Activated CD4-positive, alpha-beta T cell treated with anti-CD3 and anti-CD28 coated beads for 48 hours (primary cell): ENCODE measurements around the gene MAST4.

Experiments
- DNase-seq: peaks from one replicate; pipeline ENCODE4 v3.0.0-alpha.2; 2020

Gene MAST4

DNA sequence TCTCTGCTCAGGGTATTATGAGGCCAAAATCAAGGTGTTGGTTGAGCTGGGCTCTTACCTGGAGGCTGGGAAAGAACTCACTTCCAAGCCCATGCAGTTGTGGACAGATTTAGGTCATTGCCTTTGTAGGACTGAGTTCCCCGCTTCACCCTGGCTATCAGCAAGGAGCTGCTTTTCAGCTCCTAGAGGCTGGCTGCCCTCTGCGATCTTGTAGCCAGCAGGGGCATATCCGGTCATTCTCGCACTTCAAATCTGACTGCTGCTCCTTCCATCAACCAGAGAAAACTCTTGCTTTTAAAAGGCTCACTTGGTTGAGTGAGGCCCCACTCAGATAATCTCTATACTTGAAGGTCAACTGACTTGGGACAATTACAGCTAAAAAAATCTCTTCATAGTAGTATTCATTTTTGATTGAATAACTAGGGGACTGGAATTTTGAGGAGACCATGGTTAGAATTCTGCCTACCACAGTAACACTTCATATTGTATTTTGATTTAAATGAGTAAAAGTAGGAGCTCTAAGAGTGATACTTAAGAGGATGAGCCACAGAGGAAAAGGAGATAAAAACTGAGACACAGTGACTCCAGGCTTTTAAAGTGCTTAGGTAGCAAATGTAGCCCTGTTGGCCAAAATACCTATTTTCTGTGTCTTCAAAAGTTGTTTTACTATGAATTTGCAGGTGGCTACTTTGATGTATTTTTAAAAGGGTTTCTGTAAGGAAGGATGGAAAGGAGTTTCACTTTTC lies 463.0 kb downstream of the MAST4 start:
- no peak for DNase-seq

DNA sequence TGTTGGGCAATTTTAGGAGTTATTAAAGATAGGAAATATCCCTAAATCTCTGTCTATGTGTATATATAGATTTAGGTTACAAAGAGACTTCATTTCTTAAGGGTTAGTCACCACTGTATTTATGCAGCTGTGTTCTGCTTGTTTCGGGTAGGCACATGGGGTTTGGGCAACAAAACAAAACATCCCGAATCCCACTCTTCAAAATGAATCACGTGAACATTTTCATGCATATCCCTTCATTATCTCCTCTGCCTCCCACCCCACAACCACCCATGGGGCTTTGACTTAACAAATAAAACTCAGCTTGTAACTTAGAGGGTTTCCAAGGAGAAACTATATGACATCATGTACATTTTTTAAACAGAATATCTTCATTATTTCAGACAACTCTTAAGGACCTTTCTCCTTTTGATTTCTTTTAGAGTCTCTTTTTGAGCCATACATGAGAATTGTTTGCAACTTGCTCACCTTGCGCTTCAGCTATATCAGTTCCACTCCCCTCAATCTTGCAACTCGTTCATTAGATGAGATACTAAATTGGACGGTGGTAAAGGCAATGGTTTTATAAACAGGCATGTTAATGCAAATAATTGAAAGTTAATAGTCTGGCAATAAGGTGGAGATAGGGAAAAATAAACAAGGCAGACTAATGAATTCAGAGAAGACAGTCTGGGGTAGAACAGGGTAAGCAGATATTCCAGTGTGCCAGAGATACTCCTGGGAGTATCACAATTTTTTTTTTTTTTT lies 463.7 kb downstream of the MAST4 start:
- DNase-seq: no peak

DNA sequence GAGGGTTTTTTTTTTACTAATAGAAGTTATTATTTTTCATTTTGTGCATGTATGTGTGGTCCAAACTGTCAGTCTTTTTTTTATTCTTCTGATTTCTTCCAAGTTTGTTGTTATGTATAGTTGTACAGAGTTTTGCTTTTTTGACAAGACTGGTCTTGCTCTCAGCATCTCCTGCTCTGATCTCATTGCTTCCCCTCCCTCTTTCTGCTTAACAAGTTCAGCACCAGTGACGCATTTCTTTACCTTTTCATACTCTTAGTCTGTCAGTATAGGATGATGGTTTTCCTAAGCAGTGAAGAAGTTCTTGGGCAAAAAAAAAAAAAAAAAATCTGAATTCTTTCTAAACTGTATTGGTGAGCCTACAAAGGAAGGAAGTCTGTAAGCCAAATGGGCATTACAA lies 465.3 kb downstream of the MAST4 start:
- no peak for DNase-seq

DNA sequence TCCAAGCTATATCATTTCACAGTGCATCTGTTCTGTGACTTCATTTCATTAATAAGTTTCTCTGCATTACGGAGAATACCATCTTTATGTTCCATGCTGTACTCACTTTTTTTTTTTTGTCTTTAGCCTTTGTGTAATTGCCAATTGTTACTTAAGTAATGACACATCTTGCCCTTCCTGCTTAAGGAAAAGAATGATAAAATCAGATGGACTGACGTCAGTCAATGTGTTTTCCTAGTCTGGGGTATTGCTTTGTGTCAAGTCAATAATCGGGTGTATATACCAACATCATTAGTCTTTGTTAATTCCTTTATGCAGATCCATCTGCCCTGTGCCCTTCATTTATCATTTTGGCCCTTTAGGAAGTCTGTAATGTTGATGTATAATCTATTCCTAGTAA lies 466.9 kb downstream of the MAST4 start:
- no peak for DNase-seq

DNA sequence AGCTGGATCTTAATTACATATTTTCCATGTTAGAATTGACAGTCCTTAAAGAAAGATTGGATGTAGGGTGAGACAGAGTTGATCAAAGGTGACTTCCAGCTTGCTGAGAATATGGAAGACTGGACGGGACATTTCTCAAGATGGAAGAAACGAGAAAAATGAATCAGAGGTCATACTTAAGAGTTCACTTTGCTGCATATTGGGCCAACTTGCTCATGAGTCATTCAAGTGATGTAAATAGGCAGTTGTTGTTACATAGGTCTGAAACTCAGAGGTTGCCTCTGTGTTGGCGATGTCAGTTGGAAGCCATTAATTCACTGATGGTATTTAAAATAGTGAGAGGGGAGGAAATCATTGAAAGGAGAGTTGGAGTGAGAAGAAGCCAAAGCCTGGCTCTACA lies 467.6 kb downstream of the MAST4 start:
- no peak for DNase-seq

DNA sequence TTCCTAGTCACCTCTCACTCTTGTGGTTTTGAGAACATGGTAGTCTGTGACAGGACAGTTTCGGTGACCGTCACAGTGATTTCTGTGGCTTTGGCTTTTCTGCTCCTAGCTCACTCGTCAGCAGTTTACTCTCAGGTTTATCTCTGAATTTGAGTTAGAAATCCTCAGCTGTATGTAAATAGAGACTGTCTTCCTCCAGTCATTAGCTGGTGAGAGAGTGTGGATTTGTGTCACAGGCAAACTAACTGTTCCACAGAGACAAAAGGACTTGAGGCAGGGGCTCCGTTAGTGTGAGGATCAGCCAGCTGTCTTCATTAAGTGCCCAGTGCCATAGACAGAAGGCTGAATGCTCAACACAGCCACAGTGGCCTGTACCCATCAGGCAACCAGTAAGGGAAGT lies 469.0 kb downstream of the MAST4 start:
- peak; percentile 60 for DNase-seq

DNA sequence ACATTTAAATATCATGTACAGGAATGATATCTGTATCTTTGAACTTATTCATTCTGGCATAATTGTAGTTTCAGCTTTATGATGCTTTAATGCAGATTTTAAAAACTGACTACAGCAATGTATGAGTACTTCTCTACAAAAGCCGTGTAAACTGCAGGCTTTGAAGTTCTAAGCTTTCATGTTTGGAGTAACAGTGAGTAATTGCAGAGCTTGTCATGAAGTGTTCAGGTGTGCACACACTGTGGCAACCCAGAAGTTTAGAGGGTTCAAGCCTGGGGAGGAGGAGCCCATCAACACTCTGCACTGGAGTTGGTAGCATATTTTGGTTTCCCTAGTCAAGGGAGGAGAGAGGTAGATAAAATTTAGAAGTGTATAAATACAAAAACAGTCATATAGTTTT lies 469.5 kb downstream of the MAST4 start:
- no peak for DNase-seq

DNA sequence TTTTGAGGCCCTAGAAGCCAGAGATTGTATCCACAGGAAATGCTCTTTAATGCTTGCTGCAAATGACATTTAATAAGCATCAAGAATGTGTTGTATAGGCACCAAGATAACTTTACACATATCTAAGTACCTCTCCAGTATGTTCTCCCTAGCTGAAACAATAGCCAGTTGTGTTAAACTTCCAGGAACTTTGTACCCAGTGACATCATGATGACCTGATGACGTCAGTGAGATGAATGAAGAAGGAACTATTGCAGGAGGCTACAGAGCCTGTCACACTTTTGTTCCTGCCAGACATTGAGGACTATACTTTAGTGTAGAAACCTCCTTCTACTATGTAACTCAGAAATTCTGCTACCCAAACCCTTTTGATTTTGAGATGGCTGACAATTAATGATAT lies 470.6 kb downstream of the MAST4 start:
- no peak for DNase-seq

DNA sequence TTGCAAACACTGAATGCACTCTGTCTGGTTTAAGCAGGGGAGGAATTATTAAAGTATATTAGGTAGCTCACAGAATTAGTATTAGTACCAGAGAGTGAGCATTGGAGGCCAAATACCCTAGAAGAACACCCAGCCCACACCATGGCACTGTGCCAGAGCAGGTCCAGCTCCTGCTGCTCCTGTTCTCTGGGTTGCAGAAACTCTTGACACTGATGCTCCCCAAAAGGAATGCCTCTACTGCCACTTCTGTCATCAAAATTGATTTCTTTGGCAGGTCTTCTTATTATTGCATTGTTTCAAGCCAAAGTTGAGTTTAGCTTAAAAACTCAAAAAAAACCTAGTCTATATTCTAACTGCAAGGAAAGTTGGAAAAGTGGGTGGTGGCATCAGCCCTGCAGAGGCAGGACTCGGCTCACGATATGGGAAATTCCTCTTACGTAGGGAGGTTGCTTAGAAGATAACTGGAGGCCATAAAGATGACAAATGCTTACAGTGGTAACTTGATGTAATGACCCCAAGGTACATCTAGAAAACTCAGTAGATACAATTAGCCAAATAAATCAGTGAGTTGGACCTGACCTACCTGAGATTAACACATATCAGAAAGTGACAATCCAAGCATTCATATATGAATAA lies 477.0 kb downstream of the MAST4 start:
- no peak for DNase-seq

DNA sequence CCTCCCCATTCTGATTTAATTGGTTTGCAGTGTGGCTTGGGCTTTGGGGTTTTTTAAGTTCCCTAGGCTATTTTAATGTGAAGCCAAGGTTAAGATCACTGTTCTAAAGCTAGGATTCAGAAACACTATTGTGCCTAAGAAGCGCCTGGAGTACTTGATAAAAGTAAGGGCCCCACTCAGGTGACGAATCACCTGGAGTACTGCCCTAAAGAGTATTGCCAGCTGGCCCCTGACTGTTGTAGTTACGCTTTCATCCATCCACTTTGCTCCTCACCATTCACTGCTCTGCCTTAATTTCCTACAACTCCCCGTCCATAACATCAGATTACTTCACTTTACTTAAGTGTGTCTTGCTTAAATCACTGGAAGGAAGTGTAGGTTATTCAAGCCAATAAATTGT lies 481.1 kb downstream of the MAST4 start:
- no peak for DNase-seq

DNA sequence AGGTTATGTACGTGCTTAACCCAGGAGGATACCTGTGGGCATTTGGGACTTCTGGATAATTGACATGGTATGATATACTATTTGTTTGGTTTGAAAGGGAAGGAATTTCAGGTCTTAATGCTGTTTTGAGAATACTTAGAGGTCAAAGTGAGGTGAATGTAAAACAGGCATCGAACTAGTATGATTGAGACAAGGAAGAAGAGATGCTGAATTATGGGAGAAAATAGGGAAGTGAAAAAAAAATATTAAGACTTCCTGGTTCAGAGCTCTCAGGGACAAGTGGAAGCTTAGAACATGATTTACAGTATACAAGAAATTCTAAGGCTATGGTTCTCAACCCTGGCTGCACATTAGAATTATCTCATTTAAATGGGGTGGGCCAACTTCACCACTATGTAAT lies 485.1 kb downstream of the MAST4 start:
- DNase-seq: no peak

DNA sequence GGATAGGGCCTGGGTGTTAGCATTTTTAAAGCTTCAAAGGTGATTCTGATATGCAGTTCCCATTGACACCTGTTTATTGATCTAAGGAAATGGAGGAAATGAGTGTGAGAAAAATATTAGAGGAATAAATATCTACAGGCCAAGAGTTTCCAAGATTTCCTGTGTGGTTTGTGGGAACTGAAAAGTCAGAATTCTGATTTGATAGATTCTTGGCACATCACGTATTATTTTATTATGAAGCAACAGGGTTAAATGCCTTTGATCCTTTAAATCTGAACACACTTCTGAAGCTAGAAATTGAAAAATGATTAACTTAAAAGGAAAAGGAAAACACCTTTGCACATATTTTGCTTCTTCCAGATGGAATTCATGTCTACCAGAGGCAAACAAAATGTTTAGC lies 486.7 kb downstream of the MAST4 start:
- DNase-seq: no peak

DNA sequence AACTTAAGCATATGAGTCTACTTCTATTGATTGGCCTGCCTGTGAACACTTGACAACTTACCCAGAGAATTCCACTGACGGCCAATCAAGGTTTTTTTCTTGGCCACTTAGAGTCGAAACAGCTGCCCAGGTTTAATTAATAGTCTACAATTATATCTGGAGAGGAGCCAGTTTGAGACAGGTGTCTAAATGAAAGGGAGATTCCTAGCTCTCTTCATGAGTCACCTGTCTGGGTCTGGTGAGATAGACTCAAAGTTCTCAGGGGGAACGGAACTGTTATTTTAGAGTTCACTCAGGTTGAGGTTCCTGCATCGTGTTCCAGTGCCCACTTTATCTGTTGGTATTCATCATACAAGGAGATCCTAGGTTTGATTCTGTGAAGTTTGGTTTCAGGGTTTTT lies 489.4 kb downstream of the MAST4 start:
- DNase-seq: no peak

DNA sequence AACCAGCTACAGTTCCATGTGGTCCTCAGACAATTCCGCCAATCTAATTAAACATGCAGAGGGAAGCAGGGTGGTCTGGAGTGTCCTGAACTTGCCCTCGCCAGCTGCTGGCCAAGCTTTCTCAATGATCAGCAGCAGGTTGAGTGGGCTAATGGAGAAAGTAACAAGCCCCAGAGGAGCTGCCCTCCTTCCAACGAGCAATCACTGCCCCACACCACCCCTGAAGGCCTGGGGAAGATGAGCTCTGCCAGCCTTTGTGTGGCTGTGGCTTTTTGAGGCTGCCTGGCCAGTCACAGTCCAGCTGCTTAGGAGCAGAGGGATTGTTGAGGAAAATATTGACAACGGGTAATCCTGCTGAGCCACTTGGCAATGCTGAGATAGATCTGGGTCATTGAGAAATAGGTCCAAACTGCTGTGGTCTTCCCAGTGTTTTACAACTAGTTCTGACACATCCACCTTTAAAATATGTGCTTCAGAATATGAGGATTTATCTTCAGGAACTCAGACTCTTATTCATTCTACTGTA lies 493.1 kb downstream of the MAST4 start:
- no peak for DNase-seq

DNA sequence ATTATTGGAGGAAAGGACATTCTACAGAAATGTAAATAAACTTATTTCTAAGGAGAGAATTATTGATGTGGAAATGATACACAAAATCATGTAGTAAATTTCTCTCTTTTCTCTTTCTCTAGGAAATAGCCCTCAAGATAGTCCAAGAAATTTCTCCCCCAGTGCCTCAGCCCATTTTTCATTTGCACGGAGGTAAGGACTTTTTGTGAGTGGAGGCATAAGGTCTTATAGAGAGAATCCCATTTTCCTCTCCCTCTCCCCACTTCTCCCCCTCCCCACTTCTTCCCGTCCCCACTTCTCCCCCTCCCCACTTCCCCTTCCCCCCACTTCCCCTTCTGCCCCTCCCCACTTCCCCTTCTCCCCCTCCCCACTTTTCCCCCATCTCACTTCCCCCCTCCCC lies 493.8 kb downstream of the MAST4 start:
- no peak for DNase-seq

DNA sequence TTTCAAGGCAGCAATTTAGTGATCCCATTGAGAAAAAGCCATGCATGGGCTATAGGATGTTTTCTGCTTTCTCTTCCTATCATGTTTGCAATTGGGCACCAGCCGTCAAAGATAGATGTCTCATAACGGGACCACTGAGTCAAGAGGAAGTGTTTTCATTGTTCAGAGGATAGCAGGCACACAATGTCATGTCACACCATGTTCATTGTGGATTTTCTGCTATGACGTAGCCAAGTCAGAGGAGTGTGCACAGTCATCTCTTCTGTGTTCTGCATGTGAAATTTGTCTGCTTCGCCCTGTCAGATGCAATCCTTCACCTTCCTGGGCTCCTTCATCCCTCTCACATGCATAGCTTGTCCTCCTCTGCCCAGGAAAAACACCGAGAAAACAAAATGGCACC lies 494.4 kb downstream of the MAST4 start:
- DNase-seq: no peak

DNA sequence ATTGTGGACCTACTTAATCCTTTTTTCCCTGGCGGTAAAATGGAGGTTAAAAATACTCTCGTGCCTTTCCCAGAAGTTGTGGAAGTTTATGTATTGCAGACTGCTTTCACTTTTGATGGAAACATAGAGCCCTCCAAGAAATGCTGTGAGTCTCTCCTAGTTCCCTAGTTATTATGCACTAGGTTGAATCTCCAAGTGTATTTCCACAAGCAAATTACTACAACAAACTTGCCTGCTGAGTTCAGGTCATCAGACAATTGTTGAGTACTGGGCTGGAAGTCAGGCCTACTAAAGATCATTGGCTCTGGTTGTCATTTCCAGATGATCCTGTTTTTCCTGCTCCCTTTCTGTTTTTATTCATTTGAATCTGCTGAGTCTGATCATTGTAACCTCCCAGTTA lies 496.3 kb downstream of the MAST4 start:
- DNase-seq: no peak

DNA sequence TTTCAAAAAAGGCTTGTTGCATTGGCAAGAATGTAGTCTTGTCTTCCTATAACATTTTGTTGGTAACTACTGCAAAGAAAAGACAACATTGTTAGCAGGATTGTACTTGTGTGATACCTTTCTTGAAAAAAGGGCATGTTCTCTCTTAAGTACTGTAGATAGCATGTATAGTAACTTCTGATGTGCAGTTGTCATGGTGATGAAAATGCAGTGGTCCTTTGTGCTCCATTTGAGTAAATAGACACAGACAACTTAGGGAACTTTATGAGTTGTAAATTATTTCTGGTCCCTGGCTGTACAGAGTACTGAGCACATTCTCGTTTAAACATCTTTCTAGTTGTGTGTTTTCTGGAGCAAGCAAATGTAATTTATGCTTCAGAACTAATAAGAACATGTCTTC lies 497.1 kb downstream of the MAST4 start:
- DNase-seq: no peak

DNA sequence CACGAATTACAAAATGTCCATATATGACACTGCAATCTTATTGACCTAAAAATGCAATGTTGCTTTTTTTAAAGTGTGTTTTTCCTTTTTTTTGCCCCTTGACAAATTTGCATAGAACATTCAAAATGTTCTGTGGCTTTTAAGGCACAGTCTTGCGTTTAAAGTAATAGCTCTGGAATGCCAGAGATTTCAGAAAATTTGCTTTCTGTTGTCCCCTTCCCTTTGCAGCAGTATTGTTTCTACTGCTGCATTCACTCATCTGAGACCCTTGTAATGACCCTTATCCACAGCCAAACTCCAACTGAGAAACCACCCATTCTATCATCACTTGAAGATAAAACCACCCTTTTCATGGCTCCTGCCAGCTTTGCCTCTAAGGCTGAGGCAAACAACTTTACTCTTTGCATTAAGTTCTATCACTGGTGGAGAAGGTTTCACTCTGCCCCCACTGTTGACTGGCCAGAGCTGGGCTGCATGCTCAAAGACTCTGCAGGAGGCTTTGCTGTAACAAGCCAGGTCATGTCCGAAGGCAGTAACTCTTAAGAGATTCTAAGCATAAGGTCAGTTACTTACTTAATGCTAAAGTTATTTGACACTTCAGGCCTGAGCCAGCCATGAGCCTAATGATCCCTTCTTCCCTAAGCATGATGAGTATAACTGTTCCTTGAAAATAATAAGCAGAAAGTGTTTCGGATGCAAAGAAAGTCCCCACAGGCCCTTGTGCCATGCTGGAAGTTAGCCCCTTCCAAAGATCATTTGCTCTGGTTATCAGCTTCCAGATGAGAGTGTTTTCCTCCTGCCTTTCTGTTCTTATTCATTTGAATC lies 498.5 kb downstream of the MAST4 start:
- DNase-seq: no peak

DNA sequence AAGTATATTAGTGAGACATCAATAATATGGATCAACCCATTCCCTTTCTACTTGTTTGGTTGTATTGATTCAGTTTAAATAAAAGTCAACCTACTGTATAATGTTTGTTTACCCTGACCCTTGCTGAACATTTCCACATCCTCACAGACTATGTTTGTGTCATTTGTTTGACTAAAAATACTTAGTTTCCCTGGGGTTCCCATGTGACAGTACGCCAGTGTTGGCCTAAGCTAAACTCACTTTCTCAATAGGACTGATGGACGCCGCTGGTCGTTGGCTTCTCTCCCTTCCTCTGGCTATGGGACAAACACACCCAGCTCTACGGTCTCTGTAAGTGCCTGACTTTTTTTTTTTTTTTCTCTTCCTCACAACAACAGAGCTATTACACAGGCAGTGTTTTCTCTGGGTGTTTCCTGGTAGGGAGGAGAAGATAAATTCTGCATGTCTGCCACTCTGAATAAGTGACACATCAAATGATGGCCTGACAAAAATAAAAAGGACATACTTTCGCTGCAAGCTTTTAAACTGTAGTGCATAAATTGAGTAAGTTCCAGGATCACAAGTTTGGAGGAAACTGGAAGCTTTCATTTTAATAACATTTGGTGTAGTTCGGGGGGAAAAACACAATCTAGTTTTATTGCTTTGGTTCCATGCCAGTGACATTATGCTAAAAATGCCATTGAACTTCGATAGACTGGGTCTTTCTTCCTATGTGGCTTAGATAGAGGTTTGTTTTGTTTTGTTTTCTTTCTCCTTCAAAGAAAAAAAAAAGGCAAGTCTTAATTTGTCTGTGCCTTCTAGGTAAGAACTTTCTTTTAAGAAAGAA lies 499.4 kb downstream of the MAST4 start:
- DNase-seq: no peak

DNA sequence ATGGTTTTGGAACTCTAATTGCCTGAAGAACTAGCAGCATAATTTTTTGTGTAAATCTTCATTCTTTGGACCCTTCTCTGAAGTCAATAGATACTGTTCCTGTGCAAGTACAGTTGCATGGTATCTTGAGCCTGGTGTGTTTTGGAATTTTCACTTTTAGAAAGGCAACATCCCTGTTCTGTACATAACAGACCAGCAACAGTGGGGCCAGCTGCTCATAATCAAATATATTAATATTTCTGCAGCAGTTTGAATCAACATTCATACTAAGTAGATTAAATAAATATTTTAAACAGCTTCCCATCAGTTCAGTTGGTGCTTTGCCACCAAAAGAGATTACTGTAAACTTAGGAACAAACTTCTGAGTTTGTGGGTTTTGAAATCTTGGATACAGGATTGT lies 502.5 kb downstream of the MAST4 start:
- DNase-seq: no peak

DNA sequence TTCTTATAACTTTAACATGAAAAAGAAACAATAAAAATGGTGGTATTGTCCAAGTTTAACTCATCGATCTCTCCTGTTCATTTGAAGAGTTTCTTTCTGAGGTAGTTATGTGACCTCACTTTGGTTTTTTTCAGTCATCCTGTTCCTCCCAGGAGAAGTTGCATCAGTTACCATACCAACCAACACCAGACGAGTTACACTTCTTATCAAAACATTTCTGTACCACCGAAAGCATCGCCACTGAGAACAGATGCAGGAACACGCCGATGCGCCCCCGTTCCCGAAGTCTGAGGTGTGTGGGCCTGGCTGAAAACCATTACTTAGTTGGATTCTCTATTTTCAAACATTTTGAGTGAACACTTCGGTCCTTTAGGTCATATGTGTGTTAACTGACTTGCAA lies 504.1 kb downstream of the MAST4 start:
- peak; percentile 23 for DNase-seq
